CD4-positive, alpha-beta T cell treated with Interleukin-6 at 100 ng/mL for 8 hours (primary cell): ENCODE results near the gene UBN2.

Experiments used
- DNase-seq: peaks from one replicate; pipeline ENCODE4 v3.0.0-alpha.2; 2020; ENCODE audit warnings: mixed read lengths, low spot score

UBN2 gene

GRCh38 chr7:139354729-139355128, 123.7 kb downstream of the UBN2 start:
- DNase-seq, result no peak

DNA sequence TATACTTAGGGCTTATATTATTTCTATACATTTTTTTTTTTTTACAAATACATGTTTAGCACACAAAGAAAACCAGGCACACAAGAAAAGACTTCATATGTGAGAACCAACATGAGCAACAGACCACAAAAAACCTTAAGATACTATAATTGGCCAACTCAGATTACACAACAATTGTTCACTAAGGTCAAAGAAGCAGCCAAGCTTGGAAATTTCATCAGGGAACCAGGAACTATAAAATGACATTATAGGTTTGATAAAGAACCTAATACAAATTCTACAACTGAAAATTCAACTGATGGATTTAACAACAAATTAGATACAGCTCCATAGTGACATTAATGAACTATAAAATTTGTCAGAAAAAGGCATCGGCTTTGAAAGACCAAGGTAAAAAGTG, 124.3 kb downstream of the UBN2 start:
- DNase-seq, result no peak
